Activated naive CD8-positive, alpha-beta T cell treated with anti-CD3 and anti-CD28 coated beads, Interleukin-2, amount 50 U/mL, for 16 hours (primary cell): ENCODE data around the gene TFCP2.

ENCODE experiments used
- DNase-seq: peaks from one replicate; pipeline ENCODE4 v3.0.0-alpha.2; 2020; ENCODE audit warnings: low read depth, low spot score

TFCP2 gene

GRCh38 chr12:51156245-51156765 lies 16.6 kb downstream of the TFCP2 start:
- no peak for DNase-seq

DNA sequence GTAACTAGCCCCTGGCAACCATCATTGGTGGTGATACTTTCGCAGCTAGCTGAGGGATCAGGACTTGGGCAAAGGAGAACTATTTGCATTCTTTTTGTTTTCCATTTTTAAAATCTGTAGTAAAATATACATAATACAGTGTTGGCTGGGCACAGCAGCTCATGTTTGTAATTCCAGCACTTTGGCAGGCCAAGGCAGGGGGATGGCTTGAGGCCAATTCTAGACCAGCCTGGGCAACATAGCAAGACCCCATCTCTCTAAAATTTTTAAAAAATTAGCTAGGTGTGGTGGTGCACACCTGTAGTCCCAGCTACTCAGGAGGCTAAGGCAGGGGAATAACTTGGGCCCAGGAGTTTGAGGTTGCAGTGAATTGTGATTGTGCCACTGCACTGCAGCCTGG lies 20.0 kb downstream of the TFCP2 start:
- no peak for DNase-seq

GRCh38 chr12:51150777-51151176 lies 22.2 kb downstream of the TFCP2 start:
- no peak for DNase-seq

- DNase-seq: no peak
Observed at GRCh38 chr12:51147309-51147708, 25.6 kb downstream of the TFCP2 start.

DNA sequence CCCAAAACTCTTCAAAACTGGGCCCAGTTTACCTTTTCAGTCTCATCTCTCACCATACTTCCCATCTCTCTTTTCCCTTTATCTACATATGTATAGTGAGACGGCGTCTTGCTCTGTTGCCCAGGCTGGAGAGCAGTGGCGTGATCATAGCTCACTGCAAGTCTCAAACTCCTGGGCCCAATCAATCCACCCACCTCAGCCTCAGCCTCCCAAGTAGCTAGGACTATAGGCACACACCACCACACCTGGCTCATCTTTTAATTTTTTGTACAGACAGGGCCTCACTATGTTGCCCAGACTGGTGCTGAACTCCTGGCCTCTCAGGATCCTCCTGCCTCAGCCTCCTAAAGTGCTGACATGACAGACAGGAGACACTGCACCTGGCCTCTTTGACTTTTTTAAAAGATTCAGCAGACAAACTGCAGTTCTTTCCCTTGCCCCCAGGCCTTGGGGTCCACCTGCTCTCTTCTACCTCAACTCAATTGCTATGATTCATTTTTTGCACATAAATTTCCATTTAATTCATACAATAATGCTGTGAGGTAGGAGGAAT lies 33.6 kb downstream of the TFCP2 start:
- no peak for DNase-seq

DNA sequence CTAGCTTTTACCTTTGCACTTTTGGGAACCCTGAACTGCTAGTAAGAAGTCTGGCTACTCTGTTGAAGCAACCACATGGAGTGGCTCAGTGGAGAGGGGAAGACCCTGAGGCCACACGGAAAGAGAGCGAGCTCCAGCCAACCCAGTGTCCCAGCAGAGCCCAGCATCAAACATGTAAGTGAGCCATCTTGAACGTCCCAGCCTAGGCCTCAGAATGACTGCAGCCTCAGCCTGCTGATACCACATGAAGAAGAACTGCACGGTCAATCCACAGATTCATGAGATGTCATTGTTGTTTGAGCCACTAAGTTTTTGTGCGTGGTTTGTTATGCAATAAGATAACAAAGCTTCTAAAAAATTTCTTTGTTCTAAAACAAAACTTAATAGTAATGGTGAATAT lies 40.2 kb downstream of the TFCP2 start:
- no peak for DNase-seq

DNA sequence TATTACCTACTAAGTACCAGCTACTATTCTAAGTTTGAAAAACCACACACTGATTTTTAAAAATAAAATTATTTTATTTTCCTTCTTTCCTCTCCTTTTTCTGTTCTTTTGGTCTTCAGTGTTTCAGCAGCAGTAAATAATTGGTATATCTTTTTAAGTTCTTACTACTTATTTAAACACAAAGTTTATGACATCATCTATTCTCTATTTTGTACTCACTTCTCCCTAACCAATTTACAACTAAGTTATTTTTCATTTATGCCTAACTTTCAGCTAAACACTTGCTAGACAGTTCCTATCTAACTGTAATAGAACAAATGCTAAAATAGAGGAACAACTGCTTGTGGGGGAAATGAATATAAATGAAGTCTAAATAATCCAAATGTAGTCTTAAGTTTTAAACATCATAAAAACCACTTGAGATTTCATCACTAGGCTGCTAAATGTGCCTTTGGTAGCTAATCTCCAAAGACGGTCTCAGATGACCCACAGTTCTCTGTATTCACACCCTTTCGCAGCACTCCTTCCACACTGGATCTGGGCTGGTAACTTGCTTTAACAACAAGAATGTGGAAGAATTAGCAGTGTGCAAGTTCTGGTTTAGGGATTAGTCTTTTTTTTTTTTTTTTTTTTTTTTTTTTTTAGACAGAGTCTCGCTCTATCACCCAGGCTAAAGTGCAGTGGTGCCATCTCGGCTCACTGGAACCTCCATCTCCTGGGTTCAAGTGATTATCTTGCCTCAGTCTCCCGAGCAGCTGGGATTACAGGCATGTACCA lies 41.0 kb downstream of the TFCP2 start:
- no peak for DNase-seq

DNA sequence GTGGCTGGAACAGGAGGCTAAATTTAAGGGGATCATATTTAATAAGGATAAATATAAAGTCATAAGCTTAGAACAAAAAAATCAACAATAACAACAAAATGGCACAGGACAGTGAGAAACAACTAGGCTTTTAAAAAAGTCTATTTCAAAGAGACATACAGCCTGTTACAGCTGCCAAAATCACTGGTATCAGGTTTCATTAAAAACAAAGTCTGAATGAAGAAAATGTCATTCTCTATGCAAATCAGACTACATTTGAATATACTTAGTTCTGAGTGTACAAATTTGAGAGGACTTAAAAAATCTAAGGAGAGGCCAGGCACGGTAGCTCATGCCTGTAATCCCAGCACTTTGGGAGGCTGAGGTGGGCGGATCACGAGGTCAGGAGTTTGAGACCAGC lies 44.0 kb downstream of the TFCP2 start:
- no peak for DNase-seq

- no peak for DNase-seq
Observed at GRCh38 chr12:51127050-51127729, 45.7 kb downstream of the TFCP2 start.

DNA sequence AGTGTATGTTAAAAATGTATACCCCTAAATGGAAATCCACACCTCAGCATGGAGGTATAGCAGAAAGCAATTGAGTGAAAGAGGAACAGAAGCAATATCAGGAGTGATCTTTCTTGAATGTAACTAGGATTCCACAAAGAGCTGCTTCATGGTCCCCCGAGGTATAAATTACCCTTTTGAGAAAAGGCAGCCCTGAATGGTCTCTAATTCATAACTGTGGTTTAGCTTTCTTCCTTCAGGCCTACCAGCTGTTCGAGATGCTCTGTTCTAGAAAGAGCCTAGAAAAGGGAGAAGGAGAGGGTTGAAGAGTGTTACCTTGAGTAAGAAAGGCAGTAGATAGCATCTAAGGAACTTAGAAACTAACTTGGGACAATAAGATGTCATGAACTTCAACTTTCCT lies 46.6 kb downstream of the TFCP2 start:
- DNase-seq: no peak

DNA sequence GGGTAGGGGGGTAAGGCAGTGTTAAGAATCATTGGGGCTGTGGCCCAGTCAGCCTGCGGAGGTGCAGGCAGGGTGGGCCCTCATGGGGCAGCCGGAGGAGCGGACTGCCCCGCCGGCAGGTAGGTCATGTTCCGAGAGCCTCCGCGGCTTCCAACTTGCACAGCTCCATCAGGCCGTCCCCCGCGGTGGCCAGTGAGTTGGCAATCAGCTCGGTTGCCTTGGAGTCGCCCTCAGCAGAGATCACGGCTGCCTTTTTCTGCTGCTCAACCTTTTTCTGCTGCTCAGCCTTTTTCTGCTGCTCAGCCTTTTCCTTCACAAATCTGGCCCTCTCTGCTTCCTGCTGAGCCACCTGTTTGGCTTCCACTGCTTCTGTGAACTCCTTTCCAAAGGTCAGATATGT lies 48.4 kb downstream of the TFCP2 start:
- DNase-seq: no peak

GRCh38 chr12:51122844-51123243 lies 50.1 kb downstream of the TFCP2 start:
- no peak for DNase-seq

GRCh38 chr12:51118706-51119105 lies 54.2 kb downstream of the TFCP2 start:
- DNase-seq: no peak

- DNase-seq: no peak
Observed at GRCh38 chr12:51115533-51115932, 57.4 kb downstream of the TFCP2 start.

DNA sequence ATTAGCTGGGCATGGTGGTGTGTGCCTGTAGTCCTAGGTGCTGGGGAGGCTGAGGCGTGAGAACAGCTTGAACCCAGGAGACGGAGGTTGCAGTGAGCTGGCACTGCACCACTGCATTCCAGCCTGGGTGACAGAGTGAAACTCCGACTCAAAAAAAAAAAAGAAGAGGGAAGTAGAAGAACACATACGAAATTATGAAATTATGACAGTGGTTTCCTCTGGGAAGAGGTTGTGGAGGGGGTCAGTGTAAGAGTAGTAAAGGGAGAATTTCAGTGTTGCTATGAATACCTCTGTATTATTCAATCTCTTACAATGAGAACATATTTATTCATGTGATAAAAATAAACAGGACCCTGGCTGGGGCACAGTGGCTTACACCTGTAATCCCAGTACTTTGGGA lies 64.8 kb downstream of the TFCP2 start:
- DNase-seq: no peak

DNA sequence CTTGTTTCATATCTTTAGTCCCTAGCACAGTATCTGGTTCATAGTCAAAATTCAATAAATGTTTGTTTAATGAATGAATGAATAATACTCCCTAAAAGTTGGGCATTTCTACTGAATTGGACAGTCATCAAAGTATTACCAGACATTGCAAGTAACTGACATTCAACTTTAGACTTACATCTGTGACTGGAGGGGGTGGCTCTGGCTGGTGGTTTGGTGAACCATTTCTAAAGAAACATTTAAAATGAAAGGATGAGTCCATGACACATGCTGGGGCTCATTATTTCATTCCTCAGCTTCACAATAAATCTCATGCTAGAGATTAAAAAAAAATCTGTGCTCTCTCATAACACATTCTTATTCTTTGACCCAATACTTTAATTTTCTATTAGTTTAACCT lies 69.0 kb downstream of the TFCP2 start:
- no peak for DNase-seq

GRCh38 chr12:51098611-51099010 lies 74.3 kb downstream of the TFCP2 start:
- no peak for DNase-seq

GRCh38 chr12:51090705-51091229 lies 82.2 kb downstream of the TFCP2 start:
- no peak for DNase-seq

DNA sequence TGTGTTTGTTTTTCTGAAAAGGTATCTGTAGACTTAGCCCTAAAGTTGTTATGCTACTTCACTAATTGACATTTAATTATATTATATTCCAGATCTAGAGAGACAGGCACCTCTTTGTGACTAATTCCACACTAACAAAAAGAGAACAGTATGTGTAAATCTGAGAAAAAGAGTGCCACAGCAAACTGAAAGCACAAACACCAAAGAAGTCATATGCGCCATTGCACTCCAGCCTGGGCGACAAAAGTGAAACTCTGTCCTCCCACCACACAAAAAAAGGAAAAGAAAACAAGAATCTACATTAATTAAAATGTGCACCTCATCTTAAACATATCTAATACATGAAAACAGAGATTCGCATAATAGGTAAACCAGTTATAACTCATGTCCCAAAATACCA lies 85.1 kb downstream of the TFCP2 start:
- DNase-seq: no peak

- DNase-seq: no peak
Observed at GRCh38 chr12:51086933-51087332, 86.0 kb downstream of the TFCP2 start.

- DNase-seq: no peak
Observed at GRCh38 chr12:51085757-51086156, 87.2 kb downstream of the TFCP2 start.

GRCh38 chr12:51083126-51083833 lies 89.7 kb downstream of the TFCP2 start, which contains the start of gene CSRNP2:
Gene CSRNP2 (minus strand): TSS chr12:51083596. CDS start chr12:51076561, 7,035 bp downstream.
- peak; percentile 84 for DNase-seq
